Measurements from ENCODE around the gene DNAL4.

GRCh38 chr22:38783095-38783615 is 10.8 kb downstream of the DNAL4 start:
- no peak for TF ChIP-seq CTCF (IDR thresholded peaks at IDR 0.05; ENCODE audit: borderline replicate concordance, extremely low read depth, low read length, poor library complexity, severe bottlenecking)
- no peak for TF ChIP-seq EZH2 (IDR thresholded peaks at IDR 0.05; ENCODE audit: borderline replicate concordance, low read depth, low read length, severe bottlenecking)
